Osteocyte (in vitro differentiated cells): ENCODE data around the gene MKNK1. TPM values are rescaled to one million over a fixed set of nuclear protein-coding genes. Genes with fewer than 3 reads are reported as not detected.

Experiments used
- DNase-seq: peaks from one replicate; pipeline ENCODE4 v3.0.0; 2021; ENCODE audit warnings: mixed read lengths; ENCODE audit not compliant: unreplicated experiment; ENCODE audit errors: extremely low spot score
- H3K27ac Mint-ChIP-seq: one replicate; pipeline ENCODE4 v1.8.0; 2021; ENCODE audit warnings: mild to moderate bottlenecking, mixed read lengths; ENCODE audit not compliant: unreplicated experiment
- H3K27me3 Mint-ChIP-seq: one replicate; pipeline ENCODE4 v1.8.0; 2021; ENCODE audit warnings: mixed read lengths; ENCODE audit not compliant: unreplicated experiment
- H3K36me3 Mint-ChIP-seq: one replicate; pipeline ENCODE4 v1.8.0; 2021; ENCODE audit warnings: mixed read lengths; ENCODE audit not compliant: unreplicated experiment
- H3K4me1 Mint-ChIP-seq: one replicate; pipeline ENCODE4 v1.8.0; 2021; ENCODE audit warnings: mixed read lengths; ENCODE audit not compliant: unreplicated experiment
- H3K4me3 Mint-ChIP-seq: one replicate; pipeline ENCODE4 v1.8.0; 2021; ENCODE audit warnings: mild to moderate bottlenecking, moderate library complexity, mixed read lengths; ENCODE audit not compliant: unreplicated experiment
- H3K9me3 Mint-ChIP-seq: one replicate; pipeline ENCODE4 v1.8.0; 2021; ENCODE audit warnings: mixed read lengths; ENCODE audit not compliant: unreplicated experiment
- CTCF ChIP-seq: fragments of 200-600 bp; sonication (generic); IDR thresholded peaks from 2 replicates; pipeline ENCODE4 v1.5.0; 2021; ENCODE audit warnings: antibody characterized with exemption, mild to moderate bottlenecking, moderate library complexity
- total RNA-seq: library from RNA; stranded (reverse); gene quantifications from 2 replicates; pipeline ENCODE4 v1.2.1, GENCODE V29; 2021

The MKNK1 gene
- total RNA-seq, 1 donor from 2014 or later, result 32.5 TPM

GRCh38 chr1:46616277-46617107 is 12.4 kb upstream of the MKNK1 start, which contains the start of gene MOB3C:
Gene MOB3C (minus strand): TSS chr1:46616811. CDS start chr1:46613321, 3,490 bp downstream.
- Mint-ChIP-seq H3K9me3 (no peaks in the 10 kb centered on the region), H3K27me3 (no peaks in the 10 kb centered on the region)

DNA sequence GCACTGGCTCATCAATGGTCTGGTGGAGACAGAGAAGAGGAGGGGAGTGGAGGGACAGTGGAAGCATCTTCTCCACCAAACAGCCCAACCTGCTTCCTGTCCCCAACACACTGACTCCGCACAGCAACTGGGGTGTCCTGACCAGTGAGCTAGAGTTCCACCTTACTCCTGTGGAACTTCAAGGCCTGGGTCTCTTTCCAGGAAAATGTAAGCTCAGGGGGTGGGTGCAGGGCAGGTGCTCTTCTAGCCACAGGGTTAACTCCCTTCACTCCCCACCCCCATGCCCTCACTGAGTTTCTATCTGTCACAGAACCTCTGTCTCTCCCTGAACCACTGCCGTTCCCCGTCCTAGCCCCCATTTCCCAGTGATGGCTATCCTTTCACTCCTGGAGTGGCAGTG is 11.7 kb upstream of the MKNK1 start:
- Mint-ChIP-seq H3K27me3 (no peaks in the 10 kb centered on the region), H3K27ac (peak overlapping the region; percentile 95), H3K4me3 (peak overlapping the region; percentile 89), H3K9me3 (no peaks in the 10 kb centered on the region), H3K36me3 (peaks cover 2% of the 10 kb centered on the region), H3K4me1 (peaks cover 60% of the 10 kb centered on the region)
- no peak for TF ChIP-seq CTCF
- no peak for DNase-seq

More at GRCh38 chr1:46616277-46617107, 12.4 kb upstream of the MKNK1 start, which contains the start of gene MOB3C:
- Mint-ChIP-seq H3K27ac (peak within 1 kb of the TSS; percentile 95), H3K36me3 (no peaks in the 10 kb centered on the region), H3K4me3 (peak within 1 kb of the TSS; percentile 89), H3K4me1 (peaks cover 60% of the 10 kb centered on the region)
- TF ChIP-seq CTCF, result no peak
- peak; percentile 88 for DNase-seq

DNA sequence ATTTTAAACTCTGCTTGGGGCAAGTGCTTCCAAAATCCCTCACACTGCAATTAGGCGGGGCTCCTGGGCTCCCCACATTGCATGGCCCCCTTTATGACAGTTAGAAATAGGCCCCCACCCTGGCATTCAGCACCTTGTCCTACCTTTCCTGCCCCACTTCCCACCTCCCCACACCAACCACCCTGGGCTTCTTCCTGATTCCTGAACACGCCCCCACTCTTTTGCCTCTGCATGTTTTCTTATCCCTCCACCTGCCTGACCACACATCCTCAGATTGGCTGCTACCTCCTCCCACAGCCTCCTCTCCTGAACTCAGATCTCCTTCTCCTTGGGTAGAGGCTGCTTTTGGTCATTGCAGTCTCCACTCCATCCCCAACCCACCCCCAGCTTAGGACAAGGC is 11.0 kb upstream of the MKNK1 start:
- Mint-ChIP-seq H3K27ac (peak overlapping the region; percentile 44), H3K27me3 (no peaks in the 10 kb centered on the region), H3K4me1 (peaks cover 60% of the 10 kb centered on the region), H3K9me3 (no peaks in the 10 kb centered on the region), H3K36me3 (peaks cover 2% of the 10 kb centered on the region), H3K4me3 (peak overlapping the region; percentile 89)
- no peak for DNase-seq
- no peak for TF ChIP-seq CTCF

DNA sequence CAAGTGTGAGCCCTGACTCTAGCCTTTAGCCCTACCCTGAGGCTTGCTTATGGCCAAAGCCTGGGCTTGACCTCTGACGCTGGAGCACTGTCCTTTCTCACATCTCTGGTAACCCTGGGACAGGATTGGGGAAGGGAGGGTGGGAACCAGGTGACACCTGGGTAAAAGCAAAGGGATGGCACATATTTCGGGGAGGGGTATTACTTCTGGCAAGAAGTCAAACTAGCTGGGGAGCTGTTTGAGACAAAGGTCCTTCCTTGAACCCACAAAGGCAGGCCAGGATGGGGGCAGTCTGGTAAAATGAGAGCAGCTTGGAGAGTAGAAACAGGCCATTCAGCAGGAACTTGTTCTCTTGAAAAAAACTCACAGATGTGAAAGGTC is 10.5 kb upstream of the MKNK1 start:
- H3K4me3 Mint-ChIP-seq, result no peak overlapping the region
- no peak for DNase-seq
- no peak for TF ChIP-seq CTCF
- H3K36me3 Mint-ChIP-seq, result peaks cover 5% of the 10 kb centered on the region
- H3K27me3 Mint-ChIP-seq, result no peaks in the 10 kb centered on the region
- no peaks in the 10 kb centered on the region for H3K9me3 Mint-ChIP-seq
- H3K4me1 Mint-ChIP-seq, result peaks cover 60% of the 10 kb centered on the region
- peak overlapping the region; percentile 75 for H3K27ac Mint-ChIP-seq
